Trophoblast cell (in vitro differentiated cells and primary cell): ENCODE measurements around the gene KCNS1.
A peak's percentile ranks its signal among the peaks of the same experiment; 100 is the strongest.

Experiments used
- DNase-seq, 2 donors: peaks; one replicate each; pipeline ENCODE4 v3.0.0-alpha.2; 2016
- H2AFZ ChIP-seq: 2 replicates; pipeline ENCODE4 v1.6.1; 2013; ENCODE audit warnings: low read length, moderate library complexity, mild to moderate bottlenecking; ENCODE audit not compliant: insufficient read depth, poor library complexity
- H2AK5ac ChIP-seq: 2 replicates; pipeline ENCODE4 v1.6.1; 2013; ENCODE audit warnings: mild to moderate bottlenecking, low read length
- H2BK120ac ChIP-seq: 2 replicates; pipeline ENCODE4 v1.6.1; 2013; ENCODE audit warnings: low read length, mild to moderate bottlenecking, moderate library complexity; ENCODE audit not compliant: insufficient read depth, poor library complexity
- H2BK12ac ChIP-seq: 2 replicates; pipeline ENCODE4 v1.6.1; 2013; ENCODE audit warnings: mild to moderate bottlenecking, low read length, moderate library complexity
- H2BK5ac ChIP-seq: 2 replicates; pipeline ENCODE4 v1.6.1; 2013; ENCODE audit warnings: low read length, low read depth, moderate library complexity, mild to moderate bottlenecking; ENCODE audit not compliant: poor library complexity
- H3K14ac ChIP-seq: 2 replicates; pipeline ENCODE4 v1.6.1; 2013; ENCODE audit warnings: mild to moderate bottlenecking, low read length
- H3K18ac ChIP-seq: 2 replicates; pipeline ENCODE4 v1.6.1; 2013; ENCODE audit warnings: mild to moderate bottlenecking, low read length
- H3K23ac ChIP-seq: 2 replicates; pipeline ENCODE4 v1.6.1; 2013; ENCODE audit warnings: low read length
- H3K27ac ChIP-seq: 2 replicates; pipeline ENCODE4 v1.5.1; 2013; ENCODE audit warnings: low read depth, mild to moderate bottlenecking, inconsistent platforms, low read length, moderate library complexity
- H3K27me3 ChIP-seq: 2 replicates; pipeline ENCODE4 v1.6.1; 2013; ENCODE audit warnings: inconsistent platforms, mild to moderate bottlenecking, low read length, moderate library complexity; ENCODE audit not compliant: insufficient read depth
- H3K36me3 ChIP-seq, 2 experiments: 1 replicate in 1 of 2; 2 replicates in 1 of 2; pipeline ENCODE4 v1.6.1; 2013; ENCODE audit warnings: low read length in 2 of 2, mild to moderate bottlenecking in 2 of 2, moderate library complexity in 1 of 2; ENCODE audit not compliant: insufficient read depth in 2 of 2, control insufficient read depth in 1 of 2
- H3K4ac ChIP-seq: 2 replicates; pipeline ENCODE4 v1.6.1; 2013; ENCODE audit warnings: low read depth, mild to moderate bottlenecking, low read length, moderate library complexity
- H3K4me1 ChIP-seq, 2 experiments: 1 replicate in 1 of 2; 2 replicates in 1 of 2; pipeline ENCODE4 v1.6.1; 2013; ENCODE audit warnings: low read length in 2 of 2, mild to moderate bottlenecking in 2 of 2, moderate library complexity in 1 of 2; ENCODE audit not compliant: insufficient read depth in 2 of 2, control insufficient read depth in 1 of 2
- H3K4me2 ChIP-seq: 2 replicates; pipeline ENCODE4 v1.6.1; 2013; ENCODE audit warnings: inconsistent platforms, mild to moderate bottlenecking, low read length, moderate library complexity
- H3K4me3 ChIP-seq: 2 replicates; pipeline ENCODE4 v1.5.1; 2013; ENCODE audit warnings: mild to moderate bottlenecking, low read depth, low read length, inconsistent platforms
- H3K79me1 ChIP-seq: one replicate; pipeline ENCODE4 v1.6.1; 2013; ENCODE audit warnings: low read length
- H3K79me2 ChIP-seq: 2 replicates; pipeline ENCODE4 v1.6.1; 2013; ENCODE audit warnings: low read length, mild to moderate bottlenecking; ENCODE audit not compliant: control insufficient read depth, insufficient read depth, poor library complexity
- H3K9ac ChIP-seq: 2 replicates; pipeline ENCODE4 v1.6.1; 2013; ENCODE audit warnings: mild to moderate bottlenecking, low read length
- H3K9me3 ChIP-seq: 2 replicates; pipeline ENCODE4 v1.6.1; 2013; ENCODE audit warnings: low read depth, mild to moderate bottlenecking, control low read depth, inconsistent platforms, low read length; ENCODE audit not compliant: insufficient read depth
- H4K12ac ChIP-seq: 2 replicates; pipeline ENCODE4 v1.6.1; 2013; ENCODE audit warnings: low read depth, mild to moderate bottlenecking, low read length, moderate library complexity
- H4K8ac ChIP-seq: 2 replicates; pipeline ENCODE4 v1.6.1; 2013; ENCODE audit warnings: low read depth, mild to moderate bottlenecking, low read length, moderate library complexity
- H4K91ac ChIP-seq: one replicate; pipeline ENCODE4 v1.6.1; 2013; ENCODE audit warnings: low read depth, mild to moderate bottlenecking, low read length, moderate library complexity
- WGBS: extraction: QIAGEN DNeasy Blood & Tissue Kit; methylation state at CpG from one replicate; pipeline ENCODE4 v1.1.7; 2013; ENCODE audit warnings: missing lambda C conversion rate; ENCODE audit not compliant: insufficient read length, insufficient coverage; ENCODE audit errors: extremely low coverage; 5-methylcytosine and 5-hydroxymethylcytosine counted together

KCNS1 gene

DNA sequence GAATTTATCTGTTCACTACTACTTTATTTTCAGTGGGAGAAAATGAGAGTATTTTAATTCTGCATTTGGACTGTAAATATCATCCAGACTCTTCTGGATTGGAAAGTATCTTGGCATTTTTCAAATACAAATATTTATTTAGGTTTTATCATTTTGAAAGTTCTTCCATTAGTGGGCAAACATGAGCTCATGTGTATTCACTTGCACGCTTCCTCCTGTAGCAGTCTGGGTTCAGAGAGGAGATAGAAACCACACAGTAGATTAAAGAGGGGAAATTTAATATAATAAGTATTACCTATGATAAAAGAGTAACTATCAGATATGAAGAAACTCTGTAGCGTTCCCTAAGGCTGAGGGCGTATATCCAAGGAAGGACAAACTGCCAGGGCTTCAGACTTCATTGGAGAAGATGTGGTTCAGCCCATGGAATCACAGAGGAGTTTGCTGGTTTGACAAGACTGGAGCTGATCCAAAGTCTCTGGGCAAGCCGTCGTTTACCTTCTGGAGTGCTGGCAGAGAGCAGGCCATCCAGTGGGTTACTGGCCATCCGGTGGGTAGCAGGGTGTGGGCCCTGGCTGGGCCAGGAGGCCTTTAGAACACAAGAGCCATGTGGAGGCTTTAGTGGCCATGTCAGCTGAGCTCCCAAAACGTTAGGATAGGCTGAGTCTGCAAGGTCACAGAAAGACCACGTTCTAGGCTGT lies 44.3 kb downstream of the KCNS1 start:
- Histone ChIP-seq H3K4me3 (no peak overlapping the region), H3K23ac (no peak overlapping the region), H2BK120ac (no peak overlapping the region), H3K79me2 (no peaks in the 10 kb centered on the region), H3K4ac (no peak overlapping the region), H2BK12ac (no peak overlapping the region), H2BK5ac (no peak overlapping the region), H3K79me1 (peaks cover 2% of the 10 kb centered on the region), H3K14ac (no peak overlapping the region), H2AFZ (no peak overlapping the region), H3K4me1 (peaks cover 2 to 4% of the 10 kb centered on the region in 2 experiments), H3K4me2 (no peak overlapping the region), H3K9ac (no peak overlapping the region), H4K91ac (peak overlapping the region; percentile 67), H2AK5ac (no peak overlapping the region), H3K36me3 (peaks cover 4% of the 10 kb centered on the region in 2 experiments), H4K12ac (no peak overlapping the region), H4K8ac (peak overlapping the region; percentile 26), H3K9me3 (no peaks in the 10 kb centered on the region), H3K18ac (no peak overlapping the region), H3K27ac (no peak overlapping the region), H3K27me3 (no peaks in the 10 kb centered on the region)
- WGBS, result no CpG with 5 or more reads among the region's 8 CpGs
- no peak for DNase-seq

DNA sequence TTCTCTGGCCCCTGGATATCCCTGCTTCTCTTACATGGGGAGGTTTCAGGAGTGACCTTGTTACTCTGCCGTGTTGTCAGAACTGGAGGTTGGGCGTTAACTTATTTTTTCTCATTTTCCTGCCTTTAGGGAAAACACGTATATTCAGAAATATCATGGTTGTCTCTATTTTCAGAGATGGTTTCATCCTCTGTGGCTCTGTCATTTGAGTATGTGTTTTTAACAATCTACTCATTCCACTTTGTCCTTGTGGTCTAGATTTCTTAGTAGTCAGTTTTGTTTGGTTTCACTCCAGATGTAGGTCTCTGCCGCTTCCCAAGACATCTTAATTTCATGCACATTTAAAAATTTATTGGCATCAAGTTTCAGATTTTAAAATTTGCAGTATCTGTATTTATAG lies 45.9 kb downstream of the KCNS1 start:
- Histone ChIP-seq H2AK5ac (no peak overlapping the region), H2BK120ac (no peak overlapping the region), H3K27ac (no peak overlapping the region), H3K36me3 (peaks cover 4% of the 10 kb centered on the region in 2 experiments), H3K14ac (no peak overlapping the region), H4K91ac (no peak overlapping the region), H3K4me3 (no peak overlapping the region), H2BK12ac (peak overlapping the region; percentile 30), H3K4me2 (no peak overlapping the region), H3K9me3 (no peaks in the 10 kb centered on the region), H3K23ac (no peak overlapping the region), H3K27me3 (no peaks in the 10 kb centered on the region), H3K79me2 (no peaks in the 10 kb centered on the region), H3K9ac (no peak overlapping the region), H2BK5ac (no peak overlapping the region), H4K8ac (no peak overlapping the region), H3K18ac (no peak overlapping the region), H3K79me1 (peaks cover 2% of the 10 kb centered on the region), H3K4ac (no peak overlapping the region), H4K12ac (no peak overlapping the region), H3K4me1 (peaks cover 2 to 4% of the 10 kb centered on the region in 2 experiments), H2AFZ (no peak overlapping the region)
- DNase-seq, result no peak
- WGBS, result no CpG with 5 or more reads among the region's 4 CpGs

DNA sequence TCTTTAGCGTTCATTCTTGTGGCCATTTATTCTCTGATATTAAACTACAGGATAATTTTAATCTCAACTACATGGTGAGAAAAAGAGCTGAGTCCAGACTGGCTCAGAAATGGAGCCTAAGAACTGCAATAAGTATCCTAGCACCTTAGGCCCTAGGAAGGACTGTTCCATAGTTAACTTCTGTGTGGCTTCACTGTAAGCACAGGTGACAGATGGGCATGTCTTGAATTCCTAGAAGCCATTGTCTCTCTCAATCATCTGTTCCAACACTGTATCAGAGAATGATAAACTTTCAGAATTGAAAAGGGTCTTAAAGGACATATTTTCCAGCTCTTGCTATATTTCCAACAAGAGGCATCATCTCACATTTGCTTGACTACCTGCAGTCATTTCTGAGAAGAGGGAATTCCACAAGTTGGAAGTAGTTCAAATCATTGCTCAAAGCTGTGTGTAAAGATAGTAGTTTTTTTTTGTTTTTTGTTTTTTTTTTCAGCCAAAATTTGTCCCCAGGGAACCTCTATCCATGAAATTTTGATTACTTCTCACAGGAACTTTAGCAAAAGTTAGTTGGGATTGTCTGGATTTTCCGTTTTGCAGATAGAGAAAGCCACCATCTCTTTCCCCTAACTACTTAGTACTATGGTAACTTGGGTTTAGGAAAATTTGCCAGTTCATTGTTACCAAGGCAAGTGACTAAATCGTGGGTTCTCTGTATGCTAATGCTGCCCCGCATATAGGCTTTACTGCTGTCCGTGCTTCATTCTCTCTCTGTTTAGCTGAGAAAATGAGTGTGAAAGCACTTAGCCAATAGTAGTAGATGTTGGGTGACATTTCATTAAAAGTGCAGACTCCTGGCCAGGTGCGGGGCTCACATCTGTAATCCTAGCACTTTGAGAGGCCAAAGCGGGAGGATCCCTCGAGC lies 47.2 kb downstream of the KCNS1 start:
- H3K4me1 ChIP-seq, result peaks cover 5 to 7% of the 10 kb centered on the region in 2 experiments
- H3K9ac ChIP-seq, result no peak overlapping the region
- no peak overlapping the region for H3K4me3 ChIP-seq
- no peaks in the 10 kb centered on the region for H3K9me3 ChIP-seq
- no peaks in the 10 kb centered on the region for H3K27me3 ChIP-seq
- peak overlapping the region; percentile 83 for H3K27ac ChIP-seq
- no peak overlapping the region for H2AK5ac ChIP-seq
- no peak for DNase-seq
- H3K14ac ChIP-seq, result no peak overlapping the region
- no peak overlapping the region for H4K12ac ChIP-seq
- no peak overlapping the region for H3K18ac ChIP-seq
- H3K4ac ChIP-seq, result no peak overlapping the region
- H2BK12ac ChIP-seq, result no peak overlapping the region
- no peak overlapping the region for H2BK5ac ChIP-seq
- no peak overlapping the region for H2BK120ac ChIP-seq
- no peak overlapping the region for H4K8ac ChIP-seq
- peak overlapping the region; percentile 20 for H4K91ac ChIP-seq
- peaks cover 4% of the 10 kb centered on the region in 2 experiments for H3K36me3 ChIP-seq
- H3K79me2 ChIP-seq, result no peaks in the 10 kb centered on the region
- no peak overlapping the region for H3K4me2 ChIP-seq
- H3K79me1 ChIP-seq, result peaks cover 4% of the 10 kb centered on the region
- WGBS, result no CpG with 5 or more reads among the region's 8 CpGs
- no peak overlapping the region for H2AFZ ChIP-seq
- no peak overlapping the region for H3K23ac ChIP-seq

DNA sequence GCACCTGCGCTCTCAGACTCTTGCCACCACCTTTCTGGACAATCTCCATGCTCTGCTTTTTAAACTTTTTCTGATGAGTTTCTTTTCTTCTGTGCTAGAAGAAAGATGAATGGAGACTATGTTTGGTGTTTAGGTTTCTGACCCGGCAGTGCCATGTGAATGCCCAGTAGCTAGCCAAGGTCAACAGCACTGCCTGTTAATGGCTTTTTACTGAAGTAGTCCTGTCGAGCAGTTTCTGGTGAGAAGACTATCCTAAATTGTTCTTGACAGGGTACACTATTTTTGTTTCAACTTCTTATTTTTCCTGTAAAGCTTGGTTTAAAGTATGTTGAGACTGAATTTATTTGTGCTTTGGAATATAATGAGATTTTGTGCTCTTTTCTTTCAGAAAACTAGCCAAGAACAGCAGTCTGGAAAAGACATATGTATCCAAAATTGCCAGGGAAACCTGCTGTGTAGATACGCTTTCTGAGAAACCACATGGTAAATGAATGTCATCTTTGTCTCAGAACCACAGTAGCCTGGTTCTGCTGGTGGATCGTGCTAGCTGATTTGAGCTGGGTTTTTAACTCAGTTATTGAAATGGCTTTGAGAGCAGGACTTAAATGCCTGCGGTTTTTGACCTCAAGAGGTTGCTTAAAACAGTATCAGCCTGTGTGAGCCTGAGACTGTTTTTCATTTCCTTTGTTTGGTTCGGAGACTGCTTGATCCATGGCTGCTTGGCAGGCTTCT lies 48.1 kb downstream of the KCNS1 start:
- H3K27ac ChIP-seq, result peak overlapping the region; percentile 83
- H2BK12ac ChIP-seq, result no peak overlapping the region
- no peak overlapping the region for H4K91ac ChIP-seq
- no peak overlapping the region for H2AFZ ChIP-seq
- no peak overlapping the region for H3K4ac ChIP-seq
- no peak overlapping the region for H3K9ac ChIP-seq
- no peak overlapping the region for H3K4me3 ChIP-seq
- H2AK5ac ChIP-seq, result no peak overlapping the region
- H2BK5ac ChIP-seq, result peak overlapping the region; percentile 26
- H3K14ac ChIP-seq, result no peak overlapping the region
- peaks cover 4% of the 10 kb centered on the region for H3K79me1 ChIP-seq
- H3K9me3 ChIP-seq, result no peaks in the 10 kb centered on the region
- H3K23ac ChIP-seq, result no peak overlapping the region
- no peak overlapping the region for H3K18ac ChIP-seq
- no peak overlapping the region for H3K4me2 ChIP-seq
- no peak overlapping the region for H4K12ac ChIP-seq
- peaks cover 5 to 7% of the 10 kb centered on the region in 2 experiments for H3K4me1 ChIP-seq
- peak overlapping the region; percentile 15 for H2BK120ac ChIP-seq
- H3K79me2 ChIP-seq, result no peaks in the 10 kb centered on the region
- H4K8ac ChIP-seq, result no peak overlapping the region
- WGBS, result no CpG with 5 or more reads among the region's 7 CpGs
- H3K27me3 ChIP-seq, result no peaks in the 10 kb centered on the region
- peaks cover 4% of the 10 kb centered on the region in 2 experiments for H3K36me3 ChIP-seq
- no peak for DNase-seq
